ENCODE measurements around the gene PCNT.

PCNT gene

GRCh38 chr21:46376231-46376628 is 52.3 kb downstream of the PCNT start:
- peak overlapping the region; percentile 6; the same call in 1 of the 2 replicates for H3K27ac ChIP-seq

GRCh38 chr21:46376856-46377453 is 53.0 kb downstream of the PCNT start:
- no peak for DNase-seq (ENCODE audit: low spot score)
- CTCF ChIA-PET: no interaction called here
- peak overlapping the region; percentile 6; the same call in 1 of the 2 replicates for H3K27ac ChIP-seq
- POLR2A ChIA-PET (ENCODE audit: low non-redundant PET): no interaction called here
- TF ChIP-seq CTCF (conservative IDR thresholded peaks at IDR 0.05; ENCODE audit: low read depth): no peak

More at GRCh38 chr21:46376231-46376628, 52.3 kb downstream of the PCNT start:
- TF ChIP-seq CTCF (conservative IDR thresholded peaks at IDR 0.05; ENCODE audit: low read depth): no peak
- CTCF ChIA-PET: no interaction called here
- POLR2A ChIA-PET (ENCODE audit: low non-redundant PET): no interaction called here
- no peak for DNase-seq (ENCODE audit: low spot score)

- TF ChIP-seq CTCF (conservative IDR thresholded peaks at IDR 0.05; ENCODE audit: low read depth): no peak
- DNase-seq (ENCODE audit: low spot score): no peak
- H3K27ac ChIP-seq: no peak overlapping the region
- POLR2A ChIA-PET (ENCODE audit: low non-redundant PET): no interaction called here
- CTCF ChIA-PET: no interaction called here
These were observed 53.8 kb downstream of the PCNT start for GRCh38 chr21:46377789-46378188.

GRCh38 chr21:46379105-46379504 is 55.1 kb downstream of the PCNT start:
- CTCF ChIA-PET: no interaction called here
- H3K27ac ChIP-seq: no peak overlapping the region
- DNase-seq (ENCODE audit: low spot score): no peak
- TF ChIP-seq CTCF (conservative IDR thresholded peaks at IDR 0.05; ENCODE audit: low read depth): no peak
- POLR2A ChIA-PET (ENCODE audit: low non-redundant PET): no interaction called here

GRCh38 chr21:46379691-46380090 is 55.7 kb downstream of the PCNT start:
- CTCF ChIA-PET: no interaction called here
- no peak overlapping the region for H3K27ac ChIP-seq
- TF ChIP-seq CTCF (conservative IDR thresholded peaks at IDR 0.05; ENCODE audit: low read depth): no peak
- POLR2A ChIA-PET (ENCODE audit: low non-redundant PET): no interaction called here
- DNase-seq (ENCODE audit: low spot score): no peak

- CTCF ChIA-PET: no interaction called here
- POLR2A ChIA-PET (ENCODE audit: low non-redundant PET): no interaction called here
- no peak overlapping the region for H3K27ac ChIP-seq
- TF ChIP-seq CTCF (conservative IDR thresholded peaks at IDR 0.05; ENCODE audit: low read depth): no peak
- no peak for DNase-seq (ENCODE audit: low spot score)
These were observed 57.6 kb downstream of the PCNT start for GRCh38 chr21:46381541-46381940.

- CTCF ChIA-PET: no interaction called here
- no peak for DNase-seq (ENCODE audit: low spot score)
- H3K27ac ChIP-seq: no peak overlapping the region
- TF ChIP-seq CTCF (conservative IDR thresholded peaks at IDR 0.05; ENCODE audit: low read depth): no peak
- POLR2A ChIA-PET (ENCODE audit: low non-redundant PET): no interaction called here
These were observed 60.6 kb downstream of the PCNT start for GRCh38 chr21:46384556-46384955.
